GM12878 (cell line): ENCODE measurements around the gene DNAJC16.

ENCODE experiments used
- BCL11A ChIP-seq: IDR thresholded peaks from 2 replicates; pipeline ENCODE4 v1.6.1; 2011; ENCODE audit warnings: low read depth, low read length
- CEBPB ChIP-seq, 2 experiments: fragments of 150-350 bp in 1 of 2; IDR thresholded peaks; 2 replicates each; pipeline ENCODE4 v1.6.1; 2012 to 2014; ENCODE audit warnings: low read depth in 2 of 2, low read length in 2 of 2, borderline replicate concordance in 1 of 2, inconsistent platforms in 1 of 2
- CREM ChIP-seq: IDR thresholded peaks from 2 replicates; pipeline ENCODE4 v1.6.1; 2014; ENCODE audit warnings: antibody characterized with exemption, low read depth
- DPF2 ChIP-seq: fragments of 450-650 bp; IDR thresholded peaks from 2 replicates; pipeline ENCODE4 v1.6.1; 2017; ENCODE audit warnings: mild to moderate bottlenecking
- JUNB ChIP-seq: IDR thresholded peaks from 2 replicates; pipeline ENCODE4 v1.6.1; 2016; ENCODE audit warnings: antibody characterized with exemption, mild to moderate bottlenecking
- MAX ChIP-seq: IDR thresholded peaks from 2 replicates; pipeline ENCODE4 v1.6.1; 2012; ENCODE audit warnings: low read depth, low read length, improper control_type of control experiment
- POLR2A ChIP-seq: IDR thresholded peaks from 2 replicates; pipeline ENCODE4 v1.6.1; 2011; ENCODE audit warnings: low read depth, mild to moderate bottlenecking, low read length
- POLR2AphosphoS5 ChIP-seq: IDR thresholded peaks from 2 replicates; pipeline ENCODE4 v1.6.1; 2011; ENCODE audit warnings: mild to moderate bottlenecking, low read length, inconsistent platforms
- RAD21 ChIP-seq: IDR thresholded peaks from 2 replicates; pipeline ENCODE4 v1.6.1; 2011; ENCODE audit warnings: mild to moderate bottlenecking, low read depth, low read length, moderate library complexity; ENCODE audit not compliant: insufficient read depth
- SRF ChIP-seq, 2 experiments: IDR thresholded peaks; 2 replicates each; pipeline ENCODE4 v1.6.1; 2011; ENCODE audit warnings: low read depth in 2 of 2, low read length in 2 of 2, mild to moderate bottlenecking in 1 of 2, moderate library complexity in 1 of 2
- ZBED1 ChIP-seq: IDR thresholded peaks from 2 replicates; pipeline ENCODE4 v1.6.1; 2016; ENCODE audit warnings: borderline replicate concordance
- ZNF274 ChIP-seq: IDR thresholded peaks from one replicate; pipeline ENCODE4 v1.8.0; 2011; ENCODE audit not compliant: insufficient read length, insufficient read depth
- TF ChIP-seq, protein P1 (sequence below), 3 experiments: IDR thresholded peaks in 2 of 3; conservative IDR thresholded peaks in 1 of 3; 2 replicates each; pipeline ENCODE4 v1.5.1; 2011; ENCODE audit warnings: low read depth in 3 of 3, low read length in 3 of 3, mild to moderate bottlenecking in 3 of 3, control low read depth in 2 of 3, moderate library complexity in 2 of 3, inconsistent platforms in 1 of 3, mixed read lengths in 1 of 3; ENCODE audit not compliant: control insufficient read depth in 2 of 3, insufficient read depth in 1 of 3; ENCODE audit errors: extremely low read depth in 1 of 3
- TF ChIP-seq, protein P2 (sequence below): fragments of 450-650 bp; conservative IDR thresholded peaks from 2 replicates; pipeline ENCODE4 v1.6.1; 2017; ENCODE audit warnings: mild to moderate bottlenecking, moderate library complexity

DNA sequence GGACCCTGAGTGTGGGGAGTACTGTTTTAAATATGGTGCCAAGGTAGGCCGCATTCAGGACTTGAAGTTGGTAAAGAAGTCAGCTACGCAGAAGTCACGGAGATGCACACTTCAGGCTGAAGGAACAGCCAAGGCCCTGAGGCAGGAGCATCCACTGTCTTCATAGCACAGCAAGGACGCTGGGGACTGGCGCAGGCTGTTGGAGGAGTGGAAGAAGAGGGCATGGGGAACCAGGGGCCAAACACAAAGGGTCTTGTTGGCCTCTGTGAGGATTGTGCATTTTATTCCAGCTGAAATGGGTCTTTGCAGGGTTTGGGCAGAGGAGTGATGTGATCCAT is 16.6 kb downstream of the DNAJC16 start:
- TF ChIP-seq, protein P1, sequence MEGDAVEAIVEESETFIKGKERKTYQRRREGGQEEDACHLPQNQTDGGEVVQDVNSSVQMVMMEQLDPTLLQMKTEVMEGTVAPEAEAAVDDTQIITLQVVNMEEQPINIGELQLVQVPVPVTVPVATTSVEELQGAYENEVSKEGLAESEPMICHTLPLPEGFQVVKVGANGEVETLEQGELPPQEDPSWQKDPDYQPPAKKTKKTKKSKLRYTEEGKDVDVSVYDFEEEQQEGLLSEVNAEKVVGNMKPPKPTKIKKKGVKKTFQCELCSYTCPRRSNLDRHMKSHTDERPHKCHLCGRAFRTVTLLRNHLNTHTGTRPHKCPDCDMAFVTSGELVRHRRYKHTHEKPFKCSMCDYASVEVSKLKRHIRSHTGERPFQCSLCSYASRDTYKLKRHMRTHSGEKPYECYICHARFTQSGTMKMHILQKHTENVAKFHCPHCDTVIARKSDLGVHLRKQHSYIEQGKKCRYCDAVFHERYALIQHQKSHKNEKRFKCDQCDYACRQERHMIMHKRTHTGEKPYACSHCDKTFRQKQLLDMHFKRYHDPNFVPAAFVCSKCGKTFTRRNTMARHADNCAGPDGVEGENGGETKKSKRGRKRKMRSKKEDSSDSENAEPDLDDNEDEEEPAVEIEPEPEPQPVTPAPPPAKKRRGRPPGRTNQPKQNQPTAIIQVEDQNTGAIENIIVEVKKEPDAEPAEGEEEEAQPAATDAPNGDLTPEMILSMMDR (IDR thresholded peaks at IDR 0.05 in 2 of 3, conservative IDR thresholded peaks at IDR 0.05 in 1 of 3; ENCODE audit: control insufficient read depth in 2 of 3, extremely low read depth in 1 of 3, insufficient read depth in 1 of 3, low read depth in 3 of 3, low read length in 3 of 3) = no peak
- no peak for TF ChIP-seq RAD21
- TF ChIP-seq DPF2 = no peak
- no peak for TF ChIP-seq JUNB
- TF ChIP-seq CREM = no peak
- no peak for TF ChIP-seq POLR2AphosphoS5
- TF ChIP-seq, protein P2, sequence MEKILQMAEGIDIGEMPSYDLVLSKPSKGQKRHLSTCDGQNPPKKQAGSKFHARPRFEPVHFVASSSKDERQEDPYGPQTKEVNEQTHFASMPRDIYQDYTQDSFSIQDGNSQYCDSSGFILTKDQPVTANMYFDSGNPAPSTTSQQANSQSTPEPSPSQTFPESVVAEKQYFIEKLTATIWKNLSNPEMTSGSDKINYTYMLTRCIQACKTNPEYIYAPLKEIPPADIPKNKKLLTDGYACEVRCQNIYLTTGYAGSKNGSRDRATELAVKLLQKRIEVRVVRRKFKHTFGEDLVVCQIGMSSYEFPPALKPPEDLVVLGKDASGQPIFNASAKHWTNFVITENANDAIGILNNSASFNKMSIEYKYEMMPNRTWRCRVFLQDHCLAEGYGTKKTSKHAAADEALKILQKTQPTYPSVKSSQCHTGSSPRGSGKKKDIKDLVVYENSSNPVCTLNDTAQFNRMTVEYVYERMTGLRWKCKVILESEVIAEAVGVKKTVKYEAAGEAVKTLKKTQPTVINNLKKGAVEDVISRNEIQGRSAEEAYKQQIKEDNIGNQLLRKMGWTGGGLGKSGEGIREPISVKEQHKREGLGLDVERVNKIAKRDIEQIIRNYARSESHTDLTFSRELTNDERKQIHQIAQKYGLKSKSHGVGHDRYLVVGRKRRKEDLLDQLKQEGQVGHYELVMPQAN = no peak
- no peak for TF ChIP-seq SRF (IDR thresholded peaks at IDR 0.05; ENCODE audit: low read depth in 2 of 2, low read length in 2 of 2)
- TF ChIP-seq ZNF274 = no peak
- no peak for TF ChIP-seq MAX
- TF ChIP-seq CEBPB (IDR thresholded peaks at IDR 0.05; ENCODE audit: borderline replicate concordance in 1 of 2, low read depth in 2 of 2, low read length in 2 of 2) = no peak
- no peak for TF ChIP-seq BCL11A
- no peak for TF ChIP-seq POLR2A
- TF ChIP-seq ZBED1 = no peak
